ENCODE results near the gene YJEFN3.

- no peak for TF ChIP-seq ARNT (IDR thresholded peaks at IDR 0.05)
- TF ChIP-seq, protein P1, sequence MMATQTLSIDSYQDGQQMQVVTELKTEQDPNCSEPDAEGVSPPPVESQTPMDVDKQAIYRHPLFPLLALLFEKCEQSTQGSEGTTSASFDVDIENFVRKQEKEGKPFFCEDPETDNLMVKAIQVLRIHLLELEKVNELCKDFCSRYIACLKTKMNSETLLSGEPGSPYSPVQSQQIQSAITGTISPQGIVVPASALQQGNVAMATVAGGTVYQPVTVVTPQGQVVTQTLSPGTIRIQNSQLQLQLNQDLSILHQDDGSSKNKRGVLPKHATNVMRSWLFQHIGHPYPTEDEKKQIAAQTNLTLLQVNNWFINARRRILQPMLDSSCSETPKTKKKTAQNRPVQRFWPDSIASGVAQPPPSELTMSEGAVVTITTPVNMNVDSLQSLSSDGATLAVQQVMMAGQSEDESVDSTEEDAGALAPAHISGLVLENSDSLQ (IDR thresholded peaks at IDR 0.05), result no peak
- TF ChIP-seq FOXA1 (IDR thresholded peaks at IDR 0.05), result no peak
- TF ChIP-seq FOXM1 (IDR thresholded peaks at IDR 0.05; ENCODE audit: borderline replicate concordance), result no peak
- no peak for TF ChIP-seq SUZ12 (IDR thresholded peaks at IDR 0.05)
- no peak for TF ChIP-seq ELF4 (IDR thresholded peaks at IDR 0.05)
- TF ChIP-seq NFRKB (IDR thresholded peaks at IDR 0.05), result no peak
- TF ChIP-seq SP1 (IDR thresholded peaks at IDR 0.05), result no peak
Measured at GRCh38 chr19:19550485-19550929, 21.8 kb downstream of the YJEFN3 start.

All from HEK293T (cell line).